HepG2 (cell line): ENCODE data around the gene SRCAP. TPM values are rescaled to one million over a fixed set of nuclear protein-coding genes. Genes with fewer than 3 reads are reported as not detected.

Experiments
- IRX3 ChIP-seq: sonication (generic); formaldehyde crosslinking; IDR thresholded peaks from 2 replicates; pipeline ENCODE4 v1.8.1; 2023; ENCODE audit warnings: mild to moderate bottlenecking, low read depth, missing genetic modification reagents, borderline replicate concordance
- KMT2B ChIP-seq: IDR thresholded peaks from 2 replicates; pipeline ENCODE4 v1.6.1; 2016; ENCODE audit warnings: missing genetic modification reagents, missing compliant biosample characterization
- MTF2 ChIP-seq: sonication (generic); formaldehyde crosslinking; IDR thresholded peaks from 2 replicates; pipeline ENCODE4 v1.5.0; 2020; ENCODE audit warnings: missing genetic modification reagents, borderline replicate concordance
- MYNN ChIP-seq: sonication (generic); formaldehyde crosslinking; IDR thresholded peaks from 2 replicates; pipeline ENCODE4 v1.4.0; 2020; ENCODE audit warnings: mild to moderate bottlenecking, low read depth, missing genetic modification reagents
- MZF1 ChIP-seq: sonication (generic); formaldehyde crosslinking; IDR thresholded peaks from 2 replicates; pipeline ENCODE4 v1.8.1; 2023; ENCODE audit warnings: mild to moderate bottlenecking, missing genetic modification reagents, borderline replicate concordance
- NFE2L2 ChIP-seq: fragments of 150-350 bp; IDR thresholded peaks from 2 replicates; pipeline ENCODE4 v1.6.1; 2014; ENCODE audit warnings: low read length
- PLRG1 ChIP-seq: fragments of 450-650 bp; conservative IDR thresholded peaks from 2 replicates; pipeline ENCODE4 v1.6.1; 2016
- RELA ChIP-seq: sonication (generic); formaldehyde crosslinking; IDR thresholded peaks from 2 replicates; pipeline ENCODE4 v1.4.0; 2020; ENCODE audit warnings: missing genetic modification reagents
- SIN3A ChIP-seq: IDR thresholded peaks from 2 replicates; pipeline ENCODE4 v1.6.1; 2011; ENCODE audit warnings: low read depth, mild to moderate bottlenecking, control low read depth, low read length, borderline replicate concordance
- SP140L ChIP-seq: sonication (generic); formaldehyde crosslinking; IDR thresholded peaks from 2 replicates; pipeline ENCODE4 v1.4.0; 2020; ENCODE audit warnings: missing genetic modification reagents, borderline replicate concordance
- TCF7L2 ChIP-seq: IDR thresholded peaks from 2 replicates; pipeline ENCODE4 v1.6.1; 2011; ENCODE audit warnings: mild to moderate bottlenecking, low read depth, low read length, moderate library complexity
- TIGD3 ChIP-seq: sonication (generic); formaldehyde crosslinking; IDR thresholded peaks from 2 replicates; pipeline ENCODE4 v1.5.1; 2020; ENCODE audit warnings: mild to moderate bottlenecking, missing genetic modification reagents, borderline replicate concordance
- ZNF253 ChIP-seq: sonication (generic); formaldehyde crosslinking; IDR thresholded peaks from 2 replicates; pipeline ENCODE4 v1.8.0; 2022; ENCODE audit warnings: mild to moderate bottlenecking, missing genetic modification reagents, borderline replicate concordance
- ZNF7 ChIP-seq: IDR thresholded peaks from 2 replicates; pipeline ENCODE4 v1.6.1; 2016; ENCODE audit warnings: missing biosample characterization, missing genetic modification reagents
- ZZZ3 ChIP-seq: sonication (generic); formaldehyde crosslinking; IDR thresholded peaks from 2 replicates; pipeline ENCODE4 v1.4.0; 2020; ENCODE audit warnings: missing genetic modification reagents, mild to moderate bottlenecking, borderline replicate concordance
- polyA plus RNA-seq, 8 experiments: library from polyadenylated mRNA; depleted of rRNA in 3 of 8; stranded (reverse) in 7 of 8; unstranded in 1 of 8; fragments of >200 nt; fragmentation: Illumina TruSeq in 4 of 8; extraction: Trizol in 4 of 8; gene quantifications; 2 replicates each; pipeline versions ENCODE4 v1.2.1 to v1.2.3, GENCODE V29; 2011 to 2016; ENCODE audit warnings: low read depth in 4 of 8, missing spikeins in 1 of 8, mixed read lengths in 1 of 8; ENCODE audit not compliant: insufficient read depth in 1 of 8
- total RNA-seq, 5 experiments: library from RNA; depleted of rRNA; stranded (reverse); fragments of >200 nt; fragmentation: Illumina TruSeq; extraction: Trizol; gene quantifications; 2 replicates each; pipeline ENCODE4 v1.2.3, GENCODE V29; 2016; ENCODE audit warnings: low read depth in 1 of 5
- TF ChIP-seq, protein P1 (sequence below): sonication (generic); formaldehyde crosslinking; IDR thresholded peaks from 2 replicates; pipeline ENCODE4 v1.5.1; 2020; ENCODE audit warnings: missing genetic modification reagents, mild to moderate bottlenecking, borderline replicate concordance
- TF ChIP-seq, protein P2 (sequence below): sonication (generic); formaldehyde crosslinking; IDR thresholded peaks from 2 replicates; pipeline ENCODE4 v1.8.1; 2022; ENCODE audit warnings: low read depth, mild to moderate bottlenecking, missing genetic modification reagents

The SRCAP gene
- total and polyA plus RNA-seq, 2 of the 13 experiments (the other 11 are each of a cell fraction or from before 2014, with no cell fraction given): 4.9 to 9.0 TPM

DNA sequence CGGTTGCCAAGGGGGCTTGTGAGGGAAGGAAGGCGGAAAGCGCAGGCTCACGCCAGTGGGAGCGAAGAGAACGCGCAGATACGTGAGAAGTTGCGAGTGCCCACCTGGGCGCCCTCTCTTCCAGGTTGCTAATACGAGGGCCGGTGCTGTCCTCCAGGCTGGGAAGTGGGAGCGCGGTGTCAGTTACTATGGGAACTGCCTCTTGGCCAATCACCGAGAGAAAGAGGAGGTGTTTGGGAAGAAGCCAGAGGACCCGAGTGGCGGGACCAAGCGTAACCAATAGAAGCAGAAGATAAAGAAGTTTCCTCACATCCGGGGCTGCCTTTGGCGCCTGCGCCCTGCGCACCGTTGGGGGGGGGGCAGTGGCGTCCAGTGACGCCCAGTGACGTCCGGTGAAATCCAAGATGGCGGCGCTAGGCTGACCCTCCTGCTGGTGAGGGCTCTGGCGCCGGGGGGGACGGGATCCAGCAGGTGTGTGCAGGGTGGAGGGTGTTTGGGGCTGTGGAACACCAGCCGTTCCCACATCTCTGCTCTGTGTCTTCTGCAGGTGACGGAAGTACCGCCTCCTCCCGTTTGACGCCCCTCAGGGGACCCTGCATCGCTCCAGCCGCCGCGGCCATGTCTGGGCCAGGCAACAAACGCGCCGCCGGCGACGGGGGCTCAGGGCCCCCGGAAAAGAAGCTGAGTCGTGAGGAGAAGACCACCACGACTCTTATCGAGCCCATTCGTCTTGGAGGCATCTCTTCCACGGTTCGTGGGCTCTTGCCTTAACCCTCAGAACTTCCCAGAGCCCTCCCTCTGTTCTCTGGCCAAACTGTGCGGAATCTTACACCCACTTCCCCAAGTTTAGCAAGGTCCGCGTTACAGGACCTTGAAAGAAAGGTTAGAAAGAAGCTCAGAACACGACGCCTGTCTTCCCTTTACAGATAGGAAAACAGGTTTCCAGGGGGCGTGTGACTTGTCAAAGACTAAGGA is 63.2 kb downstream of the SRCAP start, which contains the start of the genes CFAP119 and RNF40 (continued):
- TF ChIP-seq TIGD3 (CRISPR knock-in tag) (no peak), ZNF7 (CRISPR knock-in tag) (no peak), MTF2 (CRISPR knock-in tag) (no peak), SIN3A (peak; percentile 99), NFE2L2 (no peak), SP140L (CRISPR knock-in tag) (no peak), MZF1 (CRISPR knock-in tag) (0 out of 2 replicates have a peak, but pooled peaks have one; percentile 15), PLRG1 (no peak), RELA (CRISPR knock-in tag) (peak; percentile 78; the same call in 1 of the 2 replicates), MYNN (0 out of 2 replicates have a peak, but pooled peaks have one; percentile 26), ZNF253 (CRISPR knock-in tag) (peak; percentile 6; the same call in 1 of the 2 replicates), KMT2B (no peak; the same call in none of the 2 replicates), IRX3 (peak; percentile 85; the same call in 1 of the 2 replicates), TCF7L2 (no peak), ZZZ3 (CRISPR knock-in tag) (peak; percentile 88)
- TF ChIP-seq, protein P1, sequence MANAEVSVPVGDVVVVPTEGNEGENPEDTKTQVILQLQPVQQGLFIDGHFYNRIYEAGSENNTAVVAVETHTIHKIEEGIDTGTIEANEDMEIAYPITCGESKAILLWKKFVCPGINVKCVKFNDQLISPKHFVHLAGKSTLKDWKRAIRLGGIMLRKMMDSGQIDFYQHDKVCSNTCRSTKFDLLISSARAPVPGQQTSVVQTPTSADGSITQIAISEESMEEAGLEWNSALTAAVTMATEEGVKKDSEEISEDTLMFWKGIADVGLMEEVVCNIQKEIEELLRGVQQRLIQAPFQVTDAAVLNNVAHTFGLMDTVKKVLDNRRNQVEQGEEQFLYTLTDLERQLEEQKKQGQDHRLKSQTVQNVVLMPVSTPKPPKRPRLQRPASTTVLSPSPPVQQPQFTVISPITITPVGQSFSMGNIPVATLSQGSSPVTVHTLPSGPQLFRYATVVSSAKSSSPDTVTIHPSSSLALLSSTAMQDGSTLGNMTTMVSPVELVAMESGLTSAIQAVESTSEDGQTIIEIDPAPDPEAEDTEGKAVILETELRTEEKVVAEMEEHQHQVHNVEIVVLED: peak; percentile 94
- TF ChIP-seq, protein P2, sequence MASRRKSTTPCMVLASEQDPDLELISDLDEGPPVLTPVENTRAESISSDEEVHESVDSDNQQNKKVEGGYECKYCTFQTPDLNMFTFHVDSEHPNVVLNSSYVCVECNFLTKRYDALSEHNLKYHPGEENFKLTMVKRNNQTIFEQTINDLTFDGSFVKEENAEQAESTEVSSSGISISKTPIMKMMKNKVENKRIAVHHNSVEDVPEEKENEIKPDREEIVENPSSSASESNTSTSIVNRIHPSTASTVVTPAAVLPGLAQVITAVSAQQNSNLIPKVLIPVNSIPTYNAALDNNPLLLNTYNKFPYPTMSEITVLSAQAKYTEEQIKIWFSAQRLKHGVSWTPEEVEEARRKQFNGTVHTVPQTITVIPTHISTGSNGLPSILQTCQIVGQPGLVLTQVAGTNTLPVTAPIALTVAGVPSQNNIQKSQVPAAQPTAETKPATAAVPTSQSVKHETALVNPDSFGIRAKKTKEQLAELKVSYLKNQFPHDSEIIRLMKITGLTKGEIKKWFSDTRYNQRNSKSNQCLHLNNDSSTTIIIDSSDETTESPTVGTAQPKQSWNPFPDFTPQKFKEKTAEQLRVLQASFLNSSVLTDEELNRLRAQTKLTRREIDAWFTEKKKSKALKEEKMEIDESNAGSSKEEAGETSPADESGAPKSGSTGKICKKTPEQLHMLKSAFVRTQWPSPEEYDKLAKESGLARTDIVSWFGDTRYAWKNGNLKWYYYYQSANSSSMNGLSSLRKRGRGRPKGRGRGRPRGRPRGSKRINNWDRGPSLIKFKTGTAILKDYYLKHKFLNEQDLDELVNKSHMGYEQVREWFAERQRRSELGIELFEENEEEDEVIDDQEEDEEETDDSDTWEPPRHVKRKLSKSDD (CRISPR knock-in tag): peak; percentile 98
